Vagina (tissue), 2 donors: ENCODE measurements around the gene PARP12.

Experiments
- POLR2A ChIP-seq, 2 donors: fragments of 450-650 bp; IDR thresholded peaks; one replicate each; pipeline ENCODE4 v1.6.1; 2017; ENCODE audit warnings: antibody characterized with exemption in 2 of 2, mild to moderate bottlenecking in 2 of 2, moderate library complexity in 2 of 2
- TF ChIP-seq, protein P1 (sequence below), 3 experiments: fragments of 450-650 bp in 2 of 3; fragments of 200-600 bp in 1 of 3; sonication (generic) in 1 of 3; IDR thresholded peaks; one replicate each; pipeline ENCODE4 v1.5.1; 2017 to 2019; ENCODE audit warnings: antibody characterized with exemption in 3 of 3, mild to moderate bottlenecking in 2 of 3, moderate library complexity in 2 of 3

- TF ChIP-seq POLR2A (IDR thresholded peaks at IDR 0.05): no peak
- TF ChIP-seq, protein P1, sequence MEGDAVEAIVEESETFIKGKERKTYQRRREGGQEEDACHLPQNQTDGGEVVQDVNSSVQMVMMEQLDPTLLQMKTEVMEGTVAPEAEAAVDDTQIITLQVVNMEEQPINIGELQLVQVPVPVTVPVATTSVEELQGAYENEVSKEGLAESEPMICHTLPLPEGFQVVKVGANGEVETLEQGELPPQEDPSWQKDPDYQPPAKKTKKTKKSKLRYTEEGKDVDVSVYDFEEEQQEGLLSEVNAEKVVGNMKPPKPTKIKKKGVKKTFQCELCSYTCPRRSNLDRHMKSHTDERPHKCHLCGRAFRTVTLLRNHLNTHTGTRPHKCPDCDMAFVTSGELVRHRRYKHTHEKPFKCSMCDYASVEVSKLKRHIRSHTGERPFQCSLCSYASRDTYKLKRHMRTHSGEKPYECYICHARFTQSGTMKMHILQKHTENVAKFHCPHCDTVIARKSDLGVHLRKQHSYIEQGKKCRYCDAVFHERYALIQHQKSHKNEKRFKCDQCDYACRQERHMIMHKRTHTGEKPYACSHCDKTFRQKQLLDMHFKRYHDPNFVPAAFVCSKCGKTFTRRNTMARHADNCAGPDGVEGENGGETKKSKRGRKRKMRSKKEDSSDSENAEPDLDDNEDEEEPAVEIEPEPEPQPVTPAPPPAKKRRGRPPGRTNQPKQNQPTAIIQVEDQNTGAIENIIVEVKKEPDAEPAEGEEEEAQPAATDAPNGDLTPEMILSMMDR (IDR thresholded peaks at IDR 0.05): no peak
Observed at GRCh38 chr7:139989366-139990141, 73.2 kb downstream of the PARP12 start.
